NCI-H1105 (cell line): ENCODE data around the gene PLEKHA5.
A peak's percentile ranks its signal among the peaks of the same experiment; 100 is the strongest.

Experiments used
- DNase-seq: peaks from one replicate; lab custom pipeline; 2025; lab: John Stamatoyannopoulos, UW

Gene PLEKHA5

GRCh38 chr12:19130224-19131024 is 891 bp downstream of the PLEKHA5 start:
- peak; percentile 58 for DNase-seq

- DNase-seq: no peak
These were observed 1.5 kb downstream of the PLEKHA5 start for GRCh38 chr12:19131025-19131444.

- DNase-seq: no peak
These were observed 9.0 kb downstream of the PLEKHA5 start for GRCh38 chr12:19138551-19138950.

GRCh38 chr12:19138956-19139355 is 9.4 kb downstream of the PLEKHA5 start:
- no peak for DNase-seq

- no peak for DNase-seq
These were observed 10.2 kb downstream of the PLEKHA5 start for GRCh38 chr12:19139615-19140194.

- DNase-seq: no peak
These were observed 11.1 kb downstream of the PLEKHA5 start for GRCh38 chr12:19140381-19141236.

- DNase-seq: no peak
These were observed 13.0 kb downstream of the PLEKHA5 start for GRCh38 chr12:19142499-19142898.

GRCh38 chr12:19144287-19144686 is 14.8 kb downstream of the PLEKHA5 start:
- DNase-seq: no peak

GRCh38 chr12:19144985-19145384 is 15.5 kb downstream of the PLEKHA5 start:
- no peak for DNase-seq

GRCh38 chr12:19148860-19149259 is 19.3 kb downstream of the PLEKHA5 start:
- DNase-seq: no peak

- no peak for DNase-seq
These were observed 20.9 kb downstream of the PLEKHA5 start for GRCh38 chr12:19150273-19150900.

- DNase-seq: no peak
These were observed 21.8 kb downstream of the PLEKHA5 start for GRCh38 chr12:19151298-19151697.

- DNase-seq: no peak
These were observed 23.9 kb downstream of the PLEKHA5 start for GRCh38 chr12:19153396-19153795.

GRCh38 chr12:19154686-19155085 is 25.2 kb downstream of the PLEKHA5 start:
- no peak for DNase-seq

- no peak for DNase-seq
These were observed 26.6 kb downstream of the PLEKHA5 start for GRCh38 chr12:19155981-19156734.

GRCh38 chr12:19158923-19159322 is 29.4 kb downstream of the PLEKHA5 start:
- no peak for DNase-seq

GRCh38 chr12:19161216-19161615 is 31.7 kb downstream of the PLEKHA5 start:
- no peak for DNase-seq

GRCh38 chr12:19165451-19165850 is 35.9 kb downstream of the PLEKHA5 start:
- DNase-seq: no peak

GRCh38 chr12:19166387-19166786 is 36.9 kb downstream of the PLEKHA5 start:
- no peak for DNase-seq

GRCh38 chr12:19166956-19167355 is 37.4 kb downstream of the PLEKHA5 start:
- DNase-seq: no peak

GRCh38 chr12:19167708-19168107 is 38.2 kb downstream of the PLEKHA5 start:
- no peak for DNase-seq

- DNase-seq: no peak
These were observed 39.1 kb downstream of the PLEKHA5 start for GRCh38 chr12:19168644-19169043.
